Activated gamma-delta T cell treated with anti-CD3 and anti-CD28 coated beads, Interleukin-2, amount 50 U/mL, for 16 hours (primary cell): ENCODE data around the gene HBB.

ENCODE experiments used
- DNase-seq: peaks from one replicate; pipeline ENCODE4 v3.0.0-alpha.2; 2020; ENCODE audit warnings: low read depth

Gene HBB

DNA sequence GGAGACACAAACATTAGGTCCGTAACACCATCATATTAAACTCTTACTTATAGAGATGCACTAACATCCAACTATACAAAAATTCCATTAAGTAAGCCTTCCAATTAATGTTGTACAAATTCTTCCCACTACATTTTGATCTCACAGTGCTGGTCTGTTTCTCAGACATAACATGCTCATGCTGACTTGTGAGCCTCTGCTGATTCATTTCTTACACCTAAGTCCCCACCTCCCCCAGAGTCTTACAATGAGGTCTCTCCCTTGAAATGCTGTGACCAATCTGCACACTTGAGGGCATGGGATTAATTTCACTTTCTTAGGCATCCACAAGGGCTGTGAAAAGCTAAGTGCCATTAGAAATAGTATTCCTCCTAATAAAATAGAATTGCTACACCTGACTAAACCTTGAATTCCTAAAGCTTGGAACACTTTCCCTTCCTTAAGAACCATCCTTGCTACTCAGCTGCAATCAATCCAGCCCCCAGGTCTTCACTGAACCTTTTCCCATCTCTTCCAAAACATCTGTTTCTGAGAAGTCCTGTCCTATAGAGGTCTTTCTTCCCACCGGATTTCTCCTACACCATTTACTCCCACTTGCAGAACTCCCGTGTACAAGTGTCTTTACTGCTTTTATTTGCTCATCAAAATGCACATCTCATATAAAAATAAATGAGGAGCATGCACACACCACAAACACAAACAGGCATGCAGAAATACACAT lies 20.8 kb upstream of the HBB start:
- DNase-seq: no peak

DNA sequence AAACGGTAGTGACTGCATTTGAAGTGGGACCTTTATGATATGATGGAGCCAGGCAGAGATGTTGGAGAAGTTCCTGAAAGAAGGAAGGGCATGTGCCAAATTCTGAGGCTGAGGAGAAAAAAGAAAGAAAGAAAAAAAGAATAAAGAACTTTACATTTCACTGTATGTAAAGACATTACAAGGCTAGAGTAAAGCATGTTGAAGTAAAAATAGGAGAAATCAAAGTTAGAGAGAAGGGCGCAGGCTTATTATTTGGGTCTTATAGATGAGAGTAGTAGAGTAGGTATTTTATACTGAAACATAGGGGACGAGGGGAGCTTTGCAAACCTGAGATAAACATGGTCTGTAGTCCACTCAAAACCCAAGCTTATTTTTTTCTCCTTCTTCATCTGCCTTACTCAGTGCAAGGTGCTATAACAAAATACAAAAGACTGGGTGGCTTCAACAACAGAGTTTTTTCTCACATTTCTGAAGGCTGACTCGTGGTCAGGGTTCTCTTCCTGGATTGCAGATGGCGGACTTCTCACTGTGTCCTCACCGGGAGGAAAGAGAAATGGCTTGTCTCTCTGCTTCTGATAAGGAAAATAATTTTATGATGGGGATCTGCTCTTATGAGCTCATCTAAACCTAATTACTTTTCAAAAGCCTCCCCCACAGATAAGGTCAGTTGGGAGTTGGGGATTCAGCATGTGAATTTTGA lies 20.1 kb upstream of the HBB start:
- DNase-seq: no peak

DNA sequence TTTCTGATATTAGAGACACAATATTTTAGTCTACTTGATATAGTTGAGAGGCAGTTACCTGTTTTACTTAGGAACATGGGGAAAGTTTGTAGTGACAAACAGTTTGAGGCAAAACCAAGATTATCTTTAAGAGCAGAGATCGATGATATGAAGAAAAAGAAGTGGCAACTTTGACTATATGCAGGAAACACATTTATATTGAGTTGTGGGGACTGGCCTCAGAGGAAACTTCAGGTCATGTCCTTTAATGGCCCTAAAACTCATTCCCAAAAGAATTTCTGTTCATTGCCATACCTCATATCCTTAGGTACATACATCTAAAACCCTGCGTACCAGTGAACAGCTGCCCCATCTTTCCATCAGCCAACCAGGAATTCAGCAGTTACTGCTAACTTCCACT lies 18.3 kb upstream of the HBB start:
- no peak for DNase-seq

DNA sequence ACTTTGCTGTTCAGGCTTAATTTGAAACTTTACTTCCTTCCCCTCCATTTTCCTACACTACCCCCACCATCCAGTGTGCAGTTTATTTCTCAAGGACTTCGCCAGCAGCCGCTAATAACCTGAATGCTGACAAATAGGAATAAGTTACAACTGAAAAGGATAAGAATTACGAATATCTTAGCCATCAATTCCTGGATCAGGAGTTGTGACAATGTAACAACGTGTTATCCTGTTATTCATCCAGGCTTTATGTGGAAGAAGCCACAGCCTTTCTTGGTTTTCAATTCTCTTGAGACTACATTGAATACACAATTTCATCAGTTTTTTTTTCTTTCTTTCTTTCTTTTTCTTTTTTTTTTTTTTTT lies 16.9 kb upstream of the HBB start:
- DNase-seq: no peak

DNA sequence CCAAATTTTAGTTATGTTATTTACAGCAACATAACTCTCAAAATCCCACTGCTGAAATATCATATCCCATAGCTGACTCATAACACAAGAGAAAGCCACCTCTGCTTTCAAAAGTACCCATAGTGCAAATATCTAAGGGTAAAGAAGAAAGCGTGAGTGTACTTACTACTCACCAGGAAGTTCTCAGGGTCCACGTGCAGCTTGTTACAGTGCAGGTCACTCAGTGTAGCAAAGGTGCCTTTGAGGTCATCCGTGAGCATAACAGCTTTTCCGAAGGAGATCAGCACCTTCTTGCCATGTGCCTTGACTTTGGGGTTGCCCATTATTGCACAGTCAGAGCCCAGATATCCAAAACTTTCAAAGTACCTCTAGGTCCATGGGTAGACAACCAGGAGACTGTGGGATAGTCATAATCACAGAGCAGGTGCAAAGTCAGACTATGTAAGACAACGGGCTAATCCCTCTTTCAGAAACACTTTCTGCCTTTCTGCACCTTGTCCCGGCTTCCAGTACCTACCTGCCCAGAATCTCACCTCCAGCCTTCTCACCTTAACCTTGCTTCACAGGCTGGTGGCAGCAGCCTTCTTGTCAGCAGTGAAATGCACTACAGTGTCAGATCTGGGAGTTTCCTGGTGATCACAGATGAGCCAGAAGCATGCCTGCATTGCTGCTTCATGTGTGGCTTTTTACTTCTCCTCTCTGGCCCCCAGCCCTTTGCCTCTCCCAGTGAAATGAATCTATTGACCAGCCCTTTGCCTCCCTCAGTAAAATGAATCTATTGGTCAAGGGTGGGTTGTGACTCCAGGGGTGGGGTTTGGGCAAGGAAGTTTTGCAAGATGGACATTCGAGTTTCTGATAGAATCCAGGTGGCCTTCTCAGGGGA lies 16.3 kb upstream of the HBB start:
- DNase-seq: no peak

DNA sequence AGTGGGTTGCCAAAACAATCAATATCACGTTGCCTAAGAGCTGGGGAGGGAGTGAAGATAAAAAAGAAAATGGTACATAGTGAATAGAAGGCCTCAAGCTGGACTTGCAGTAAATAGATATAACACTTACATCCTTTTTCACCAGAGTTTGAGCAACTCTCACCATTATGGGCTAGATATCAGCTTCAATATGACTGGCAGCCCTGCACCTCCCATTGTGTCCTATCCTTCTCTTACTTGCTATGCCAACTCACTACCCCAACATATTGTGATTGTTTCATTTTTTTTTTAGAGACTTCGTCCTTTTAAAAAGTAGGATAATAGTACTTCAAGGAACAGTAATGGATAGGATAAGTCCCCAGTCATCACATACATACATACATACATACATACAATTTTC lies 15.3 kb upstream of the HBB start:
- DNase-seq: no peak

DNA sequence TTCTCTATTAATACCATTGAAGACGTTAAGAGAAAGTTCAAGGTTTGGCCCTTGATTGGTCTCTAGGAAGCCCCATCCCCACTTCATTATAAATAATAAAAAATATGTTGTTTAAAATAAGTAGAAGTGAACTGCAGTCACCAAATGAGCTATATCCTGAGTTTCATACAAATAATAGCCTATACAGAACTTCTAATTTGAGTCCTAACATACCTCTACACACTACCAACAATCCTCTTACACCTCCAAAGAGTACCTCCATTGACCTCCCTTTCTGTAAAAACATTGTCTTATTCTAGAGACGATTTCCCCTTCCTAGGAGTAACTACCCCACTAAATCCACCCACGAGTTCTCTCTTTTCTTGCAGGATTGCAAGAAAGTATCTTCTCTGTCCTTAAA lies 14.6 kb upstream of the HBB start:
- DNase-seq: no peak

DNA sequence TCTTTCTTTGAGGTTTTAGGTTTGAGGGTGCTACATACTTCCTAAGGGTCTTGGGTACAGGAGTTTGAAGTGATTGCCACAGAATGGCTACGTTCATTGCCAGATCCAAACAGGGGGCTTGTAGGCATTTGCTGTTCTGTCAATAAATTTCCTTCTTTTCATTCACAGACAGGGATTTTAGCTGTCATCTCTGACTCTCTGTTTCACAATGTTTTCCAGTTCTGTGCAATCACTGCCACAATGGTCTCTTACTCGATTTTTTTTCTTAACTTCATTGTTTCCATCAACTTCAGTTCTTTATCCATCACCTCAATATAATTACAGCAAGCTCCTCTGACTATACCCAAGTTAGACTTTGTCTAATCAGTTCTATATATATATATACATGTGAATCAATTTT lies 13.6 kb upstream of the HBB start:
- no peak for DNase-seq

DNA sequence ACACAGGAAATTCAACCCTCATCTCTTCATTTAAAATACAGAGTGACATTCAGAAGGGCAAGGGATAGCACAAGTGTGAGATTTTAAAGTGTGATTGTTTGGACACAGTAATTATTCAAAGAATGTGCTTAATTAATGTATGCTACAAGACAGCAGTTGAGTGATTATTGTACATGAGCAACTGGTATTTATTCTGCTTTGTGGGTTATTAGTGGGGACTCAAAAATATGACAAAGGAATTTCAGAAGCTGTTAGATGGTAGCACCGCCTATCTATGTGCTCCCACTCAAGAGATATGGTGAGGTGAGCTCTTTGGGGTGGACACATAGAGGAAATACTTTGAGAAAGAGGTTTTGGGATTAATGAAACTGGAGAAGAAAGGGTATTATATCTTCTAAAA lies 13.2 kb upstream of the HBB start:
- DNase-seq: no peak

DNA sequence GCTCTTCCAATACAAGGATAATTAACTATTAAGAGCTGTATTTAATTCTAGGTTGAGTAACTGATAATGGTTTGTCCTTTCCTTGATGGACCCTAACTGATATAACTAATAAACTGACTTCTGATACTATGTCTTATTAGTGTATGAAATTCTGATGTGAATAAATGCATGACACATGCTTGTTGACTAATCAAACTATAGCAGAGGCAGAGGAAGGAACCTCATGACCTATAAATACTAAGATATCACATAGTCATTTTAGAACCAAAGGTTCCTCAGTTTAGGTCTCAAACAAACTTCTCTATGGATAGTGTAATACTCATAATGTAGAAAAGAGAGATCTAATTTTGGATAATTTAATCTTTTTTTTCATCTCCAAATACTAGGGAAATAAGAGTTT lies 12.2 kb upstream of the HBB start:
- DNase-seq: no peak

DNA sequence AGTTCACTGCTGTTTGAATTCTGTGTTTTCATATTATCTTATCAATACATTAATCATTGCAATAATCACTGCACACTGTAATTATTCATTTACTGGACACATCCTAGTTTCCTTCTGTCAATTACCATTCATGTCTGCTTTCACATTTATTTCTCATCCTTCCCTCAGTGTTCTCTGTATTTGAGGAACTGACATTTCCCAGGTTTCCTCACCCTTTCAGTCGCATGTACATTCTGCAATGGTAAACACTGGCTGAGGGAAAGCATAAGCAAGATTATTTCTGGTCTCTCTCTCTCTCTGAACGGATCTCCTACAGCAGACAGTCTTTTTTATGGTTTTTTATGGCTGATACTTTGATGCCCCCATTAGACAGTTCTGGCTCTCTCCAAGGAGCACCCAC lies 11.6 kb upstream of the HBB start:
- no peak for DNase-seq

DNA sequence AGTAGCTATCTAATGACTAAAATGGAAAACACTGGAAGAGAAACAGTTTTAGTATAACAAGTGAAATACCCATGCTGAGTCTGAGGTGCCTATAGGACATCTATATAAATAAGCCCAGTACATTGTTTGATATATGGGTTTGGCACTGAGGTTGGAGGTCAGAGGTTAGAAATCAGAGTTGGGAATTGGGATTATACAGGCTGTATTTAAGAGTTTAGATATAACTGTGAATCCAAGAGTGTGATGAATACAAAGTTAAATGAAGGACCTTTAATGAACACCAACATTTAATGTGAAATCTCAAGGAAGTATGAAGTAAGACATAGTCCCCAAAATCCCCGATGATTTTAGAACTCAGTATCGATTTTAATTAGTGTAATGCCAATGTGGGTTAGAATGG lies 10.5 kb upstream of the HBB start:
- no peak for DNase-seq

DNA sequence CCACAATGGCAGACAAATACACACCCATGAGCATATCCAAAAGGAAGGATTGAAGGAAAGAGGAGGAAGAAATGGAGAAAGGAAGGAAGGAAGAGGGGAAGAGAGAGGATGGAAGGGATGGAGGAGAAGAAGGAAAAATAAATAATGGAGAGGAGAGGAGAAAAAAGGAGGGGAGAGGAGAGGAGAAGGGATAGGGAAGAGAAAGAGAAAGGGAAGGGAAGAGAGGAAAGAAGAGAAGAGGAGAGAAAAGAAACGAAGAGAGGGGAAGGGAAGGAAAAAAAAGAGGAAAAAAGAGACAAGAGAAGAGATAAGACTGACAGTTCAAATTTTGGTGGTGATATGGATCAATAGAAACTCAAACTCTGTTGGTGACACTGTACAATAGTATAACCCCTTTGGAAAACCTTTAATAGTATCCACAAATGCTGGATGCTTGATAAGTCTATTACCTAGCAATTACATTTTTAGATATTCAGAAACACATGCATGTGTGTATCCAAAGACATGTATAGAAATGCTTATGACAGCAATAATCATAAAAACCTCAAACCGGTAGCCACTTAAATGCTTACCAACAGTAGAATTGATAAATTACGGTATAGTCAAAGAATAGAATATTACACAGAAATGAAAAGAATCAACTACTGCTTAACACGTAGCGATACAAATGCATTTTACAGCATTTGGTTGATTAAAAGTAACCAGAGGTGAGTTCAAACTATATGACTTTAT lies 8.7 kb upstream of the HBB start:
- DNase-seq: no peak

DNA sequence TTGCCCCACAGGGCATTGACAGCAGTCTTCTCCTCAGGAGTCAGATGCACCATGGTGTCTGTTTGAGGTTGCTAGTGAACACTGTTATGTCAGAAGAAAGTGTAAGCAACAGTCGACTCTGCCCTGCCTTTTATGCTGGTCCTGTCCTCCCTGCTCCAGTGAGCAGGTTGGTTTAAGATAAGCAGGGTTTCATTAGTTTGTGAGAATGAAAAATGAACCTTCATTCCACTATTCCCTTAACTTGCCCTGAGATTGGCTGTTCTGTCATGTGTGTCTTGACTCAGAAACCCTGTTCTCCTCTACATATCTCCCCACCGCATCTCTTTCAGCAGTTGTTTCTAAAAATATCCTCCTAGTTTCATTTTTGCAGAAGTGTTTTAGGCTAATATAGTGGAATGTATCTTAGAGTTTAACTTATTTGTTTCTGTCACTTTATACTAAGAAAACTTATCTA lies 7.5 kb upstream of the HBB start, which contains the start of gene HBD:
TSS of gene HBD (minus strand) at position 103 of the 454 bp plus-strand sequence. CDS start at position 53, 50 bp downstream.
- no peak for DNase-seq

DNA sequence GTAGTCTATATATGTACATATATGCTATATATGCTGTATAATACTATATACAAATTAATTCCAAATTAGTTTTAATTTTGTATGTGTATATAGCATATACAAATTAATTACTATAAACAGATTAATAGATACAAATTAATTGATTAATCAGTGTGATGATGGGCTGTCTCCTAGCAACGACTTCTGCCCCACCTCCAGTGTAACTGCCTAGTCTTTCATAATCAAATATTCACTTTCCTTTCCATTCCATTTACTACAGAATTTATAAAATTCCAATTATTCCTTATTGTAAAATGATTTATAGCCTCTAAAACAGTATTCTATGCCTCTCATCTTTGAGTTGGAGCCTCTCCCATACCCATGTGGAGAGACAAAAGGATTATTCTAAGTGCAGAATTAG lies 6.4 kb upstream of the HBB start:
- no peak for DNase-seq

DNA sequence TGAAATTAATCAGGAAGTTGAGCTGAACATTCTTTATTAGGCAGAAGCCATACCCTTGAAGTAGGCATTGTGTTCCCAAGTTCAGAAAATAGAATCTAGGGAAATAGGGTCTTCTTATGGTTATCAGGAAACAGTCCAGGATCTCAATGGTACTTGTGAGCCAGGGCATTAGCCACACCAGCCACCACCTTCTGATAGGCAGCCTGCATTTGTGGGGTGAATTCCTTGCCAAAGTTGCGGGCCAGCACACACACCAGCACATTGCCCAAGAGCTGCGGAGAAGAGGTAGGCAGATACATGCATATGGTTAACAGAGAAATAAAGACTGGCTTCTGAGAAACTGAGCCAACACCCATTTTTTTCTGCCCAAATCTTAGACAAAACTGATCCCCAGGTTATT lies 6.0 kb upstream of the HBB start:
- no peak for DNase-seq

DNA sequence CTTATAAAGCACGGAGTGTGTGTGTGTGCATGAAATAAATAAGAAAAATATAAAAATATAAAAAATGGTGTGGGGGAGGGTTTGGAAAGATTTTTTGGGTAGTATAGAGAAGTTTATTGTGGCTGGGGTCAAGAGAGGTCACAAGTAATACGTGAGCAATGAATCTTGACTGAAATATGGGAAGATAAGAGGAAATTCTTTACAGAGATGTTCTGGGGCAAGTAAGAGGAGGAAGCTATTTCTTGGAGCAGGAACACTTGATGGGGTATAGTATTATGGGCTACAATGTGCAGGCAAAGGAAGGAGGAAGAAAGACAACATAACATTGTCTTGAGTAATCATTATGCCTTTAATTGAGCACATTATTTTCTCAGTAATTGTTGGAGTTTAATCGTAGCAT lies 5.3 kb upstream of the HBB start:
- DNase-seq: no peak

DNA sequence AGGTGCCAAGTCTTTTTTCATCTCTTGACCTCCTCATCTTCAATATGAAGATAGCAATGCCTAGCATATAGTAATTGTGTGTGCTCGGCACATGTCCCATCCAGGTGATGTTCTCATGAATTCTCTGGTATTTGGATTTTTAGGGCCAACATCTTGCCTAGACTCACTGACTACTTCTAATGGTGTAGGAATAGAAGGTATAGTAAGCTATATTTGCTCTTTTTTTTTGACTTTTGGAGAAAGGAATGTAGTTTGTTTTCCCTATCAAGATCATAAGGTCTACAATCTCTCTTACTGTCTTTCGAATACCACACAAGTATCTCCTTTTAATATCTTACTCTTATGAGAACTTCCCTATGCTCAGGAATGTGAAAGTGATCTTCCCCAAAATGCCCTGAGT lies 4.2 kb upstream of the HBB start:
- no peak for DNase-seq

DNA sequence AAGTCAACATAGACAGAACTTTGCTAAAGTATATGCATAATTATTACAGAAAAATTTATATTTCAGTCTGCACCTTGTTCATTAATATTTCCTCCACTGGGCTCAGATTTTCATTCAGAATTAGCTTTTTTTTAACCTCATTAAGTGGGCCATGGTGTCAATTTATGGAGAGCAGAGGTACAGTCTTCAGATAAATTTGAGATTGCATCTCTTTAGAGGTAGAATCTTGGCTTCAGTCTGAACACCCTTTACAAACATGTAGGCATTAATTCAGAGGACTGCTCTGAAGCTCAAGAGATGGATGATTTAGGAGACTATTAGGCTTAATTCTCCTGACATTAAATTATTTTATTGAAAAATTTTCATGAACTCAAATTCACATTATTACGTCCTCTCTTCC lies 3.4 kb upstream of the HBB start:
- no peak for DNase-seq

DNA sequence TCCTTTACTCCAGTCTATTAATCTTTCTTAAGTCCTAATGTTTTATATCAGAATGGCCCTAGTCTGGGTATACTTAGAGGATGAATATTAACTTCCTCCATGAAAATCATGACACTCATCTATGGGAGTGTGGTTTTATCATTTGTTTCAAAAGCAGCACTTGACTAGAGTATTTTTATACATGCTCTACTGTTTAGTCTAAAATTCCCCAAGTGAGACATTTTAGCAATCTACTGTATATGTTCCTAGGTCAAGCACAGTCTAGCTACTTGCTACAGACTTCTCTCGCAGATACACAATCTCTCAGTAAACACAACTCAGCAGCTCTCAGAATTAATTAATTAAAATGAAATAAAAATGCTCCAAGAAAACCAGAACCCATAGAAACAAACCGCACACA lies 2.9 kb upstream of the HBB start:
- no peak for DNase-seq

DNA sequence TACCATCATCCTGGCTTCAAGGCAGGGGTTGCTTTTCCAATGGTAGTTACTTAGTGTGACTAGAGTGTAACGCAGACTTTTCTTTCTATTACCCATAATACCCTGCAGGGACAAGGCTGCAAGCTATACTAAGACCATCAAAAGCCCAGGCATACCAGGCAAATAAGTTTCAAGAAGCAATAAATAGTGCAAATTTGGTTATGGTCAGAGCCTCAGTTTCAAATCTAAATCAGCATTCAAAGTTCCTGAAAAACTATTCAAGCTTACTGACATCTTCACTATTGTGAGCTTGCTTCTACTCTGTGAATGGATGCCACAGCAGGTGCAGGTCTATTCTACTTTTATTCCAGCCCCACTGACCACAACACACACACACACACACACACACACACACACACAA lies 2.5 kb upstream of the HBB start:
- no peak for DNase-seq

DNA sequence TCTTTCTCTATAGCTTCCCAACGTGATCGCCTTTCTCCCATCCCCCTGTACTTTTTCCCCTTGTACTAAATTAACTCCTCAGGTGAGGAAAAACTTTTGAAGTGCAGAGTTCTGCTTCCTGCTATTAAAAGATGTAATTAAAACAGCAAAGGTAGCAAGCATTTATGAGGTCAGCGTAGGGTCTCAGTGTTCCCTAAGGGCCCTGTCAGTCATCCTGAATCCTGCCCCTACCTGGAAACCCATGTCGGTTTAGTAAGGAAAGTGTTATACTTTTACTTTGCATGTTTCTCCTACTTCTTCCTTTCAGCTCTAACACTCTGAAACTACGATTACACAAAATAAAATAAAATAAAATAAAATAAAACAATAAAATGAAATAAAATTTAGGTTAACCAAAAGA lies 1.3 kb upstream of the HBB start:
- DNase-seq: no peak
